DOHH2 (cell line): ENCODE measurements around the gene CACNB4.

Experiments
- CTCF ChIP-seq: fragments of 200-600 bp; sonication (generic); IDR thresholded peaks from one replicate; pipeline ENCODE4 v1.5.1; 2014; ENCODE audit warnings: antibody characterized with exemption, mild to moderate bottlenecking, low read depth, low read length; ENCODE audit not compliant: poor library complexity, severe bottlenecking
- EZH2phosphoT487 ChIP-seq: fragments of 200-600 bp; sonication (generic); IDR thresholded peaks from 2 replicates; pipeline ENCODE4 v1.6.1; 2017; ENCODE audit warnings: borderline replicate concordance, mild to moderate bottlenecking, antibody characterized with exemption, low read length, moderate library complexity, mixed read lengths

DNA sequence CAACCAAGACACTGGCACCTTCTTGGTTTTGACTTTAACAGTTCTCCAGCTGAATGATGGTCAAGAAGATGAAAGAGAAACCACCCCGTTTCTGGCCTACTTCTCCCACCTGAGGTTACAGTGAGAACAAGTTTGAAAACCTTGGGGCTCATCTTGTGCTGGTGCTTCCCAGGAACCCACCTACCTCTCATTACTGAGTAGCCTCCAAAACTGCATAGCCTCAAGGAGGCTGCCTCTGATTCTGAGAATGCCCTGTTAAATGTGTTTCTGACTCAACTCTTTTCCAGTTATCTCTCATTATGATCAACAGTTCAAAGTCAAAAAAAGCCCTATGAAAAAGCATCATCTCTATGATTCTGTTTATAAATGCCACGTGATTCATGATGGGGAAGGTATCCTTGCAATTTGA, 121.9 kb downstream of the CACNB4 start:
- TF ChIP-seq CTCF (no peak), EZH2phosphoT487 (no peak)
